Heart right ventricle (tissue), 16 donors: ENCODE measurements around the gene FAM219B. TPM values are rescaled to one million over a fixed set of nuclear protein-coding genes. Genes with fewer than 3 reads are reported as not detected.
"Not testable (repeated sequence)": the region's sequence is repeated elsewhere in the genome, so short reads cannot be mapped to it uniquely, and the experiment has no call there.

Experiments
- ATAC-seq, 8 donors: fragments of 200-7000 bp; cut with Tn5 transposase; one replicate each; pipeline ENCODE4 v1.9.1; 2020; ENCODE audit warnings: mild to moderate bottlenecking in 8 of 8, moderate library complexity in 8 of 8, moderate number of reproducible peaks in 1 of 8
- DNase-seq, 2 donors: peaks; one replicate each; pipeline ENCODE4 v3.0.0-alpha.2; 2020
- H3K27ac ChIP-seq, 10 donors: fragments of 200-600 bp; sonication (generic) in 2 of 10; one replicate each; pipeline versions ENCODE4 v1.5.0 to v1.8.0; 2020 to 2022; ENCODE audit warnings: mild to moderate bottlenecking in 3 of 10
- H3K27me3 ChIP-seq, 7 donors: fragments of 200-600 bp; one replicate each; pipeline ENCODE4 v1.8.0; 2021 to 2022; ENCODE audit warnings: mild to moderate bottlenecking in 2 of 7
- H3K36me3 ChIP-seq, 9 donors: fragments of 200-600 bp; sonication (generic) in 1 of 9; one replicate each; pipeline versions ENCODE4 v1.5.0 to v1.8.0; 2020 to 2022; ENCODE audit warnings: mild to moderate bottlenecking in 2 of 9
- H3K4me1 ChIP-seq, 9 donors: fragments of 200-600 bp; sonication (generic) in 1 of 9; one replicate each; pipeline versions ENCODE4 v1.5.0 to v1.8.0; 2020 to 2022; ENCODE audit warnings: mild to moderate bottlenecking in 4 of 9
- H3K4me3 ChIP-seq, 10 donors: fragments of 200-600 bp; sonication (generic) in 2 of 10; one replicate each; pipeline versions ENCODE4 v1.5.0 to v1.8.0; 2020 to 2022; ENCODE audit warnings: mild to moderate bottlenecking in 7 of 10, moderate library complexity in 2 of 10
- H3K9me3 ChIP-seq, 11 donors: fragments of 200-600 bp in 10 of 11; sonication (generic) in 2 of 11; one replicate each; pipeline versions ENCODE4 v1.5.0 to v1.8.0; 2013 to 2022; ENCODE audit warnings: mild to moderate bottlenecking in 2 of 11, control low read depth in 1 of 11, moderate library complexity in 1 of 11
- WGBS, 2 donors: extraction: QIAGEN DNeasy Blood & Tissue Kit; methylation state at CpG; one replicate each; pipeline ENCODE4 v1.1.7; 2013; ENCODE audit warnings: inconsistent platforms in 1 of 2; 5-methylcytosine and 5-hydroxymethylcytosine counted together
- intact Hi-C, 10 donors: fragments of 100-400 bp; cut with DNase I; formaldehyde crosslinking; loops; one replicate each; pipeline versions ENCODE4 v1.11.1 to v1.14.2; 2022
- polyA plus RNA-seq, 2 donors: library from polyadenylated mRNA; stranded (reverse); fragments of 200-250 nt; gene quantifications; one replicate each; pipeline ENCODE4 v1.2.3, GENCODE V29; 2013
- total RNA-seq, 10 donors: library from RNA; stranded (reverse); fragmentation: NEBNext Ultra II Directional in 3 of 10; extraction: Animal tissue kit (Norgen Biotek cat#: 25700) in 3 of 10; gene quantifications; one replicate each; pipeline versions ENCODE4 v1.2.1 to v1.2.4, GENCODE V29; 2021 to 2023
- TF ChIP-seq, protein P1 (sequence below), 9 donors: fragments of 200-600 bp; sonication (generic) in 2 of 9; IDR thresholded peaks; one replicate each; pipeline versions ENCODE4 v1.5.0 to v1.8.0; 2021 to 2022; ENCODE audit warnings: antibody characterized with exemption in 9 of 9, mild to moderate bottlenecking in 5 of 9, moderate library complexity in 1 of 9
- donor health status: Arrhythmogenic right ventricular cardiomyopathy.
- donor health status: ischemic (EF 13 %, LVEDD 7.1; RV severe dilation, severe dysfunction).
- donor health status: healthy with polysubstance abuse.
- donor health status: DM: no; HTN: yes; CAD: no.
- donor health status: DM: no; HTN: no; CAD: no.
- donor health status: ischemic (EF 25% LVEDD 6.9; RV normal size, moderate dysfunction).
- donor health status: ischemic (EF 25% LVEDD 5.7; RV mildly dilated, moderate dysfunction).
- donor health status: healthy.
- donor health status: DM: yes; HTN: yes; CAD: no.
- donor health status: Ischemic cardiomyopathy.
- donor health status: ischemic (EF 35%, LVEDD 5.7; RV mildly dilated, moderate dysfunction).
- donor health status: nonischemic (EF 11% LVEDD 7.7; RV severe dilation, severe dysfunction).
- donor health status: DM: yes; HTN: yes; CAD: no.
- donor health status: PGD.
- donor health status: ischemic (EF 29% LVEDD 5.4; RV normal size, mild dysfunction).
- donor health status: nonischemic (EF 23%, LVEDD 6.1; RV moderate dilation, normal function).

Gene FAM219B
- total and polyA plus RNA-seq, 12 donors, result 27.1 to 159 (median 95.9) TPM

DNA sequence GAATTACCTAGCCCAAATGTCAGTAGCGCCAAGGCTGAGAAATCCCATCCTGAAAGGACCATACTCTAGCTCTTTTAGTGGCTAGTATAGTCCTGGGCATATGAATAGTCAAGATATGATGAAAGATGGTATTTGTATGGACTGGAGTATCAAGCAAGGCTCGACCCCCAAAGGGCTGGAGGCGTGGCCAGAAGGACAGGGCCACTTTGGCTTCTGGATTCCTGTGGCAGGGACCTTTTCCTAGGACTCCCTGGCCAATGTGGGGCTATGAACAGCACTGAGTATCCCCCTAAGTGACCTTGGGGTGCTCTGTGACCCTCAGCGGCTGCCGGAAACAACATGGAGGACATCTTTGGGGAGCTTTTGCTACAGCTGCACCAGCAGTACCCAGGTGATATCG, 10.8 kb downstream of the FAM219B start:
- Histone ChIP-seq H3K36me3 (peaks cover 0 to 79% (median 19%) of the 10 kb centered on the region in 9 donors), H3K4me3 (no peak overlapping the region), H3K4me1 (peaks cover 0 to 45% (median 23%) of the 10 kb centered on the region in 9 donors), H3K27ac (no peak overlapping the region), H3K27me3 (no peaks in the 10 kb centered on the region), H3K9me3 (no peaks in the 10 kb centered on the region)
- intact Hi-C loops, result loop anchor here in 2 of 10 donors (10.0 kb wide), 1 partner anchor 51 kb away; the partner anchor contains the start of gene ULK3 (in 2 of the 2)
- ATAC-seq (no peak), DNase-seq (no peak)
- WGBS, 2 donors, result 95 to 96% methylated on average over 6 of the region's 6 CpGs
- TF ChIP-seq, protein P1, sequence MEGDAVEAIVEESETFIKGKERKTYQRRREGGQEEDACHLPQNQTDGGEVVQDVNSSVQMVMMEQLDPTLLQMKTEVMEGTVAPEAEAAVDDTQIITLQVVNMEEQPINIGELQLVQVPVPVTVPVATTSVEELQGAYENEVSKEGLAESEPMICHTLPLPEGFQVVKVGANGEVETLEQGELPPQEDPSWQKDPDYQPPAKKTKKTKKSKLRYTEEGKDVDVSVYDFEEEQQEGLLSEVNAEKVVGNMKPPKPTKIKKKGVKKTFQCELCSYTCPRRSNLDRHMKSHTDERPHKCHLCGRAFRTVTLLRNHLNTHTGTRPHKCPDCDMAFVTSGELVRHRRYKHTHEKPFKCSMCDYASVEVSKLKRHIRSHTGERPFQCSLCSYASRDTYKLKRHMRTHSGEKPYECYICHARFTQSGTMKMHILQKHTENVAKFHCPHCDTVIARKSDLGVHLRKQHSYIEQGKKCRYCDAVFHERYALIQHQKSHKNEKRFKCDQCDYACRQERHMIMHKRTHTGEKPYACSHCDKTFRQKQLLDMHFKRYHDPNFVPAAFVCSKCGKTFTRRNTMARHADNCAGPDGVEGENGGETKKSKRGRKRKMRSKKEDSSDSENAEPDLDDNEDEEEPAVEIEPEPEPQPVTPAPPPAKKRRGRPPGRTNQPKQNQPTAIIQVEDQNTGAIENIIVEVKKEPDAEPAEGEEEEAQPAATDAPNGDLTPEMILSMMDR (IDR thresholded peaks at IDR 0.05), result no peak

DNA sequence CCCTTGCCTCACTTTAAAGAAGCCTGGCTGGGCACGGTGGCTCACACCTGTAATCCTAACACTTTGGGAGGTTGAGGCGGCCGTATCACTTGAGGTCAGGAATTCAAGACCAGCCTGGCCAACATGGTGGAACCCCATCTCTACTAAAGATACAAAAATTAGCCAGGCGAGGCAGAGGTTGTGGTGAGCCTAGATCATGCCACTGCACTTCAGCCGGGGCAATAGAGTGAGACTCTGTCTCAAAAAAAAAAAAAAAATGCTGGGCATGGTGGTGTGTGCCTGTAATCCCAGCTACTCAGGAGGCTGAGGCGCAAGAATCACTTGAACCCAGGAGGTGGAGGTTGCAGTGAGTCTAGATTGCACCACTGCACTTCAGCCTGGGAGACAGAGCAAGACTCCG, 12.3 kb downstream of the FAM219B start:
- H3K27ac ChIP-seq, DNase-seq, H3K27me3 ChIP-seq, ATAC-seq, H3K4me3 ChIP-seq, H3K9me3 ChIP-seq: not testable (repeated sequence)
- peaks cover 0 to 55% (median 34%) of the 10 kb centered on the region in 9 donors for H3K4me1 ChIP-seq
- peaks cover 0 to 65% (median 11%) of the 10 kb centered on the region in 9 donors for H3K36me3 ChIP-seq
- WGBS, 2 donors, result 97% methylated on average over 7 of the region's 7 CpGs
- intact Hi-C loops, result loop anchor here in 2 of 10 donors (10.0 kb wide), 1 partner anchor 50 kb away; the partner anchor contains the start of gene ULK3 (in 2 of the 2)

DNA sequence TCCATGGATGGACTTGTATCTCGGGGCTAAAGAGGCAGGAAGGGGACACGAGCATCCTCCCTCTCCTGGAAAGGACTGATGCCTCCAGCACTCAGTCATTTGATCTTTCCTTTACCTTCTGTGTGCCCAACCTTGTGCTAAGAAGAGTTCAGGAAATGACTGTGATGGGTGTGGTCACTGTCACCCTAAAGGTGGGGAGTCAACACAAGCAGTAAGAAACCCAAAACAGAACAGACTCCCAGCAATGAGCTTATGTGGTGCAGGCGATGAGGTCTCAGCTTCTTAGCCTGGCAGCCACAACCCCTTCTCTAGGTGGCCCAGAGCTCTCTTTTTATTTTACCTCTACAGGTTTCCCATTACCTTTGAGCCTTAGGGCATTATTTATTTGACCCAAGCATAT, 13.0 kb downstream of the FAM219B start:
- no peaks in the 10 kb centered on the region for H3K9me3 ChIP-seq
- intact Hi-C loops, result loop anchor here in 2 of 10 donors (10.0 kb wide), 1 partner anchor 49 kb away; the partner anchor contains the start of gene ULK3 (in 2 of the 2)
- TF ChIP-seq, protein P1 (IDR thresholded peaks at IDR 0.05), result no peak
- peak overlapping the region in 1 of 10 donors; percentile 31 for H3K27ac ChIP-seq
- H3K4me1 ChIP-seq, result peaks cover 4 to 63% (median 41%) of the 10 kb centered on the region in 9 donors
- H3K27me3 ChIP-seq, result no peaks in the 10 kb centered on the region
- no peak overlapping the region for H3K4me3 ChIP-seq
- ATAC-seq (no peak), DNase-seq (no peak)
- 85 to 93% methylated on average over 3 of the region's 3 CpGs for WGBS, 2 donors
- H3K36me3 ChIP-seq, result peaks cover 0 to 57% (median 6%) of the 10 kb centered on the region in 9 donors

DNA sequence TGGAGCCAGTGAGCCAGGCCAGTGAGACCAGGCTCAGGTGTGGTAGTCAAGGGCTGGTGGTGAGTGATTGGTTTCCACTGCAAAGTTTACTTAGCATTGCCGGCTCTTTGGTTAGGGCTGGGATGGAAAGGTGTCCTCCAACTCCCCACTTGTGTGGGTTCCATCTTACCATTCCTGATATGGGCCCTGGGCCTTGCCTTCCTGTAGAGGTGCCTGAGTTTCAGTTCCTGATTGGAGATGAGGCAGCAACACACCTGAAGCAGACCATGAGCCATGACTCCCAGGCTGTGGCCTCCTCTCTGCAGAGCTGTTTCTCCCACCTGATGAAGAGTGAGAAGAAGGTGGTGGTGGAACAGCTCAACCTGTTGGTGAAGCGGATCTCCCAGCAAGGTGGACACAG, 13.7 kb downstream of the FAM219B start:
- TF ChIP-seq, protein P1 (IDR thresholded peaks at IDR 0.05), result no peak
- no peak for DNase-seq
- intact Hi-C loops, result loop anchor here in 2 of 10 donors (10.0 kb wide), 1 partner anchor 48 kb away; the partner anchor contains the start of gene ULK3 (in 2 of the 2)
- WGBS, 2 donors, result 94 to 96% methylated on average over 2 of the region's 2 CpGs
- Histone ChIP-seq H3K27me3 (no peaks in the 10 kb centered on the region), H3K4me1 (peaks cover 4 to 60% (median 42%) of the 10 kb centered on the region in 9 donors), H3K9me3 (no peaks in the 10 kb centered on the region), H3K36me3 (peaks cover 0 to 50% (median 4%) of the 10 kb centered on the region in 9 donors), H3K4me3 (no peak overlapping the region), H3K27ac (peak overlapping the region in 2 of 10 donors; percentile 31 to 92)
- no peak for ATAC-seq

DNA sequence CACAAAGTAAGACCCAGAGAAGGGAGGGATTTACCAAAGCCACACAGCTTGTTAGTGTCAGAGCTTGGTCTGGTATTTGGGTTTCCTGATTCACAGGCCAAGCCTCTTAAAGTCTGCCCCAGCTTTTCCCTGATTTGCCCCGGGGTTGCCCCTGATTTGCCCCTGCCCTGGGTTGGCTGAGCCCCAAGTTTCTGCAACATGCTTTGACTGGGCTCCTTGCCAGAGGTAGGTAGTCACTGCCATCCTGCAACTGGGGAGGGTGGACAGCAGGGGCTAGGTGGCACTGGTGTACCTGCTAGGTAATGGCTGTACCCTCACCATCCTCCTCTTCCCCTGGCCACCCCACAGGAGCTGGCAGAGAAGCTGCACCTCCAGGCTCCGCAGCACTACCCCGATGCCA, 14.3 kb downstream of the FAM219B start:
- peaks cover 4 to 54% (median 42%) of the 10 kb centered on the region in 9 donors for H3K4me1 ChIP-seq
- H3K9me3 ChIP-seq, result no peaks in the 10 kb centered on the region
- ATAC-seq (no peak), DNase-seq (no peak)
- H3K27ac ChIP-seq, result peak overlapping the region in 6 of 10 donors; percentile 47 to 92 (median 85)
- no peaks in the 10 kb centered on the region for H3K27me3 ChIP-seq
- 74 to 75% methylated on average over 3 of the region's 3 CpGs for WGBS, 2 donors
- intact Hi-C loops, result loop anchor here in 2 of 10 donors (10.0 kb wide), 1 partner anchor 48 kb away; the partner anchor contains the start of gene ULK3 (in 2 of the 2)
- TF ChIP-seq, protein P1 (IDR thresholded peaks at IDR 0.05), result no peak
- H3K4me3 ChIP-seq, result no peak overlapping the region
- H3K36me3 ChIP-seq, result peaks cover 0 to 44% (median 4%) of the 10 kb centered on the region in 9 donors
